ENCODE results near the gene ULBP3. TPM values are rescaled to one million over a fixed set of nuclear protein-coding genes. Genes with fewer than 3 reads are reported as not detected.

Gene ULBP3
- total RNA-seq, 1 experiment from 2014 or later, result 18.4 TPM

- ChIA-PET CTCF (interaction anchor here (0.5 kb wide), 1 partner anchor 60 kb away, joined by 3 read pairs; no protein-coding TSS in a partner anchor), RAD21 (ENCODE audit: low non-redundant PET in 1 of 2, low total read pairs in 2 of 2, uncharacterized antibody in 2 of 2, unreplicated experiment in 2 of 2) (no interaction called here), POLR2A (no interaction called here)
- TF ChIP-seq CTCF (IDR thresholded peaks at IDR 0.05 in 2 of 3, conservative IDR thresholded peaks at IDR 0.05 in 1 of 3; ENCODE audit: borderline replicate concordance in 1 of 3, insufficient read depth in 1 of 3, low read depth in 2 of 3, low read length in 2 of 3) (no peak), SIN3A (IDR thresholded peaks at IDR 0.05; ENCODE audit: low read depth) (no peak), JUND (IDR thresholded peaks at IDR 0.05) (no peak), FOSL1 (IDR thresholded peaks at IDR 0.05; ENCODE audit: low read depth) (no peak), EZH2 (IDR thresholded peaks at IDR 0.05) (no peak), ZBTB33 (IDR thresholded peaks at IDR 0.05; ENCODE audit: extremely low read depth, insufficient replicate concordance, low read length) (no peak), REST (IDR thresholded peaks at IDR 0.05; ENCODE audit: low read depth) (no peak), SRF (IDR thresholded peaks at IDR 0.05; ENCODE audit: low read depth) (no peak), EGR1 (IDR thresholded peaks at IDR 0.05; ENCODE audit: low read depth) (no peak), TCF7L2 (IDR thresholded peaks at IDR 0.05; ENCODE audit: borderline replicate concordance, extremely low read depth, insufficient read depth, insufficient read length) (no peak)
- no peak for ATAC-seq
- no peaks in the 10 kb centered on the region for H3K79me2 ChIP-seq (ENCODE audit: insufficient read depth, low read length)
- no TSS peak for BruUV-seq (replicated peaks)
- H3K27me3 ChIP-seq (ENCODE audit: insufficient read depth, low read length), result no peaks in the 10 kb centered on the region
- no peak for DNase-seq (ENCODE audit: low read depth, low spot score)
- H3K4me3 ChIP-seq (replicated peaks in 1 of 2; ENCODE audit: low read depth in 1 of 2, low read length in 2 of 2), result no peak overlapping the region
- H4K20me1 ChIP-seq (ENCODE audit: insufficient read depth), result no peaks in the 10 kb centered on the region
- no peak overlapping the region for H2AFZ ChIP-seq (ENCODE audit: low read depth, low read length, poor library complexity, severe bottlenecking)
- peaks cover 0 to 5% of the 10 kb centered on the region in 2 experiments; a peak in 2 of 4 replicates for H3K4me1 ChIP-seq (ENCODE audit: control insufficient read depth in 1 of 2, insufficient read depth in 2 of 2, low read length in 2 of 2)
- intact Hi-C loops (cut with micrococcal nuclease), result no loop called here
- H3K9ac ChIP-seq (ENCODE audit: low read length), result no peak overlapping the region
- H3K27ac ChIP-seq (ENCODE audit: low read depth, low read length), result no peak overlapping the region
- no peak overlapping the region for H3K4me2 ChIP-seq (ENCODE audit: low read length)
- no peaks in the 10 kb centered on the region for H3K36me3 ChIP-seq (ENCODE audit: control insufficient read depth in 1 of 2, insufficient read depth in 2 of 2, low read length in 2 of 2)
- H3K9me2 ChIP-seq (ENCODE audit: insufficient read depth), result no peaks in the 10 kb centered on the region
- no peaks in the 10 kb centered on the region for H3K9me3 ChIP-seq (ENCODE audit: control insufficient read depth in 1 of 2, insufficient read depth in 1 of 2, low read depth in 1 of 2, low read length in 2 of 2)
Observed at GRCh38 chr6:150043501-150044412, 25.2 kb downstream of the ULBP3 start.

All from HCT116 (cell line).